Central memory CD8-positive, alpha-beta T cell (primary cell): ENCODE data around the gene IQCM.

ENCODE experiments used
- ATAC-seq: fragments of 150-1000 bp; cut with Tn5 transposase; replicated peaks from 2 replicates; pipeline ENCODE4 v1.10.0; 2022; ENCODE audit warnings: mild to moderate bottlenecking, moderate FRiP score, moderate number of reproducible peaks; ENCODE audit not compliant: poor library complexity, severe bottlenecking; ENCODE audit errors: extremely low read depth
- DNase-seq, 2 donors: peaks; one replicate each; pipeline ENCODE4 v3.0.0; 2021; ENCODE audit warnings: low spot score in 2 of 2
- H3K27ac Mint-ChIP-seq: one replicate; pipeline ENCODE4 v1.8.0; 2022; ENCODE audit warnings: low read depth, mild to moderate bottlenecking, moderate library complexity, mixed read lengths
- H3K27me3 Mint-ChIP-seq: one replicate; pipeline ENCODE4 v1.8.0; 2022; ENCODE audit warnings: mixed read lengths
- H3K36me3 Mint-ChIP-seq: one replicate; pipeline ENCODE4 v1.8.0; 2022; ENCODE audit warnings: mild to moderate bottlenecking, moderate library complexity, mixed read lengths; ENCODE audit not compliant: insufficient read depth
- H3K4me1 Mint-ChIP-seq: one replicate; pipeline ENCODE4 v1.8.0; 2022; ENCODE audit warnings: mixed read lengths
- H3K4me3 Mint-ChIP-seq: one replicate; pipeline ENCODE4 v1.8.0; 2022; ENCODE audit warnings: mild to moderate bottlenecking, moderate library complexity, mixed read lengths
- H3K9me3 Mint-ChIP-seq: one replicate; pipeline ENCODE4 v1.8.0; 2022; ENCODE audit warnings: mixed read lengths

Gene IQCM

DNA sequence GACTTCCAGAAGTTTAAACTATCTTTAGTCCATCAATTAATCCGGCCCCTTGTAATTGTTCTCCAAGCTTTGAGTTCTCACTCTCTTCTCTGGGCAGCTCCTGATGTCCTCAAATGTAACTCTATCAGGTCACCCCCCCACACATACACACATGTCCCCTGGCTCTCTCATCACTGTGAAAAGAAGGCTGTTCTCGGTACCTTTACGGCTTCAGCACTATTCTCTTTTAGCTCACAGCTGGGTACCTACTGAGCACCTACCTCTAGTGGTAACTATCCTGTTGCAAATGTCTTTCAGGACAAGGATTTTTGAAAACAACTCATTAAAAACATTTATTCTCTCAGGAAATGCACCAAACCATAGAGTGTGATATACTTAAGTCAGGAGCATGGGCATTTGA, 115.4 kb downstream of the IQCM start:
- ATAC-seq, result no peak
- Mint-ChIP-seq H3K4me3 (no peak overlapping the region), H3K4me1 (no peaks in the 10 kb centered on the region), H3K27me3 (no peaks in the 10 kb centered on the region), H3K36me3 (no peaks in the 10 kb centered on the region), H3K9me3 (peaks cover 8% of the 10 kb centered on the region), H3K27ac (no peak overlapping the region)
- DNase-seq, result no peak

DNA sequence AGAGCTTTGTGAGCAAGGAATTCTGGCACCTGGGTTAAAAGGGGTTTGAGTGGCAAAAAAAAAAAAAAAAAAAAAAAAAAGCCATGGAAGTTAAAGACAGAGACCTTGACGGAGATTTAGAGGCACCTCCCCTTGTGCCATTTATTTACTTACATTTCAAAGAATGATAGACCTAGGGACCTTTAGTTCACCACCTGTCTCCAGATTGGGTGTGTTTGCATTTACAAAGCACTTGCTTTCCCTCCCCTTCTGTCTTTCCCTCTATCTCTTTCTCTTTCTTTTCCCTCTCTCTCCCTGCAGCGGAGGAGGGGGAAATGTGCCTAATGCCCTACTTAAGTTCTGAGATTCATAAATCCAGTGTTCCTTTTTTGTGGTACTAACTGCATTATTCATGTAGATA, 116.0 kb downstream of the IQCM start:
- Mint-ChIP-seq H3K9me3 (peaks cover 8% of the 10 kb centered on the region), H3K4me3 (no peak overlapping the region), H3K27me3 (no peaks in the 10 kb centered on the region), H3K27ac (no peak overlapping the region), H3K4me1 (no peaks in the 10 kb centered on the region), H3K36me3 (no peaks in the 10 kb centered on the region)
- no peak for ATAC-seq
- DNase-seq, result no peak

DNA sequence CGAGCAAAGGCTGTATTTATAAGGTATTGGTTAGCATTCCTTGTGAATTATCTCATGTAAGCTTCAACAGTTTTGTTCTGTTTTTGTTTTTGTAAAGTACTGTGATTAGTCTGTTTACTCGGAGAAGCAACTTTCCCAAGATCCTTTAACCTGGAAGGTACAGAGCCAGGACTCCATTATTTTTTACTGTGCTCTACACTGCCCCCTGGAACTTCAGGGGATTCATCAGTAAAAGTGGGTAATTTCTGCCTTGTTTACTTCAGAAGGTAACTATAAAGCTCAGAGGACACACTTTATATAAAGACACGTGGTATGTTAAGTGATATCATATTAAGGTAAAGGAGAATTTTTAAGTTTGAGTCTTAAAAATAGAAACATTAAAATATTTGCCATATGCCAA, 124.9 kb downstream of the IQCM start:
- DNase-seq (no peak), ATAC-seq (no peak)
- Mint-ChIP-seq H3K4me3 (no peak overlapping the region), H3K27ac (no peak overlapping the region), H3K36me3 (no peaks in the 10 kb centered on the region), H3K9me3 (peaks cover 13% of the 10 kb centered on the region), H3K4me1 (no peaks in the 10 kb centered on the region), H3K27me3 (no peaks in the 10 kb centered on the region)

DNA sequence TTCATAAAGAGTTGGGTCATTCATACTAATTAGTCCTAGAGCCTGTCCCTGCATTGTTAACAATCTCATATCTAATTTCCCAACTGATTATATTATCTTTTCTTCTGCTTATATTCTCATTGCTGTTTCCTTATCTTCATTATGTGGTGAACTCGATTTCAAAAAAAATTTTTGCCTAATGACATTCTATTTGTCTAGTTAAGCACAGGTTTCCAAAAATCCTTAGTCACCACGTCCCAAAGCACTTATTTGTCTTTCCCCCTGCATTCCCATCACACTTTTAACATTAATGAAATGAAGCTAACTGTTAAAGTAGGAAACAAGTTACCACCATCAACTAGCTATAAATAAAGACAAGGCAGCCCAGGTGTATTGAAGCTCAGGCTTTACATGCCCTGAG, 131.1 kb downstream of the IQCM start:
- H3K9me3 Mint-ChIP-seq, result peaks cover 6% of the 10 kb centered on the region
- DNase-seq (no peak), ATAC-seq (no peak)
- no peaks in the 10 kb centered on the region for H3K36me3 Mint-ChIP-seq
- no peak overlapping the region for H3K4me3 Mint-ChIP-seq
- no peaks in the 10 kb centered on the region for H3K4me1 Mint-ChIP-seq
- no peaks in the 10 kb centered on the region for H3K27me3 Mint-ChIP-seq
- H3K27ac Mint-ChIP-seq, result no peak overlapping the region

DNA sequence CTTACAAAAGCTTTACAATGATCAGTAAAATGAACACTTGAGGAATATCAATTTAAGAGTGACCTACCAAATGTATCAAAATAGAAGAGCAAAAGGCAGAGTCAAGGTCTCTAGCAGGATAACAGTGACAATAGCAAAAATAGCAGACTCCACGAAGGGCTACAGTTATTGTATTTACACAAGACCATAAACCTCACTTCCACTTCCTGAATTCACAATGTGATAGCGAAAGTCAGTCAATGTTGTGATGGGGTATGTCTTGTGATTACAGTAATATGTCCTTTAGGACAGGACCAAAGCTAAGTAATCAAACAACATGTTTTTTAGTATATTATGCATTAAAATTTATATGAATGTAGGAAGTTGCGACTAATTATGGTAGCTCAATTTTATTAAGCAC, 139.6 kb downstream of the IQCM start:
- no peak for DNase-seq
- Mint-ChIP-seq H3K36me3 (no peaks in the 10 kb centered on the region), H3K27me3 (no peaks in the 10 kb centered on the region), H3K4me3 (no peak overlapping the region), H3K9me3 (peaks cover 33% of the 10 kb centered on the region), H3K4me1 (no peaks in the 10 kb centered on the region), H3K27ac (no peak overlapping the region)
- ATAC-seq, result no peak

DNA sequence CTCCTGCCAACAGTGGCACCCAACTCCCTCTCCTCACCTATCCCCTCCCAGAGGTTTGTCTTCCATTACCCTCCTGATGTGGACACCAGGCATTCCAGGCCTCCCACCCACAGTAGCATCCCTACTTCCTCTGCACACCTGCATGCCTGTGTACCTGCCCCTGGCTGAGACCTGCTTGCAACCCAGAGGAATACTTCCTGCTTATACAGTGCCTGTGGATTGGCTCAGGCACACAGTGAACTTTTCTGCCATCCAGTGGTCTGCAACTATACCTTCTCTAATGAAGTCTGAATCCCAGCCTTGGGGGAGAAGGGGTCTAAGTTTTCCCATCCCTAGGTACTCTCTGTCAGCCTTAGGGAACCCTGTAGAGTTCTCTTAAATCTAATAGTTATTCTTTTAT, 169.9 kb downstream of the IQCM start:
- H3K27ac Mint-ChIP-seq, result no peak overlapping the region
- ATAC-seq (no peak), DNase-seq (no peak)
- no peaks in the 10 kb centered on the region for H3K4me1 Mint-ChIP-seq
- H3K36me3 Mint-ChIP-seq, result no peaks in the 10 kb centered on the region
- H3K27me3 Mint-ChIP-seq, result no peaks in the 10 kb centered on the region
- H3K9me3 Mint-ChIP-seq, result peaks cover 4% of the 10 kb centered on the region
- H3K4me3 Mint-ChIP-seq, result no peak overlapping the region

DNA sequence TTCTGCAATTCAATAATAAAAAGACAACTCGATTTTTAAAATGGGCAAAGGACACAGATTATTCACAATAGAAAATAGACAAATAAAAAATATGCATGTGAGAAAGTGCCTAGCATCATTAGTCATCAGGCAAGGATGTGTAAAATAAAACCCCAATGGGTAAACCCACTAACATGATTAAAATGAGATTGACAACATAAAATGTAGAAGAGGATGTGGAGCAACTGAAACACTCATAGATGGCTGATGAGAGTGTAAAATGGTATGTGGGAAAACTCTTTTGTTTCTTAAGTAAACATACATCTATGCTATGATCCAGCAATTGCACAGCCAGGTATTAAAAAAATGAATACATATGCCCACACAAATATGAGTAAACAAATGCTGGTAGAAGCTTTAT, 177.6 kb downstream of the IQCM start:
- no peak overlapping the region for H3K27ac Mint-ChIP-seq
- peaks cover 6% of the 10 kb centered on the region for H3K9me3 Mint-ChIP-seq
- no peak overlapping the region for H3K4me3 Mint-ChIP-seq
- ATAC-seq, result no peak
- H3K36me3 Mint-ChIP-seq, result no peaks in the 10 kb centered on the region
- no peaks in the 10 kb centered on the region for H3K4me1 Mint-ChIP-seq
- DNase-seq, result no peak
- no peaks in the 10 kb centered on the region for H3K27me3 Mint-ChIP-seq

DNA sequence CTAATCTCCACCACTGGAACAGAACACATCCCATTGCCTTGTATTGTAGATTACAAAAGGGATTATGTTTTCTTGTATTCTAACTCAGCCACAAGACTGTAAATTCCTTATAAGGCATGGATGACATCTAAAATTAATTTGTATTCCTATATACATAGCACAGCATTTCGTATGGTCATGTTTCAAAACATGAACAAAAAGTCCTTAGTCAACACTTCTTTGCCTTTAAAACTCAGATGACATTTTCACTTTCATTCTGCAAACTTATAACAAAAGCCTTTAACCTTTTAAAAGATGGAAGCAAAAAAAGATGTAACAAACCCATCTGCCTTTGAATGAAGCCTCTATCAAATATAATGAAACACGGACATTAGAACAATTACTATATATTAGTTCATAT, 181.3 kb downstream of the IQCM start:
- no peak overlapping the region for H3K27ac Mint-ChIP-seq
- ATAC-seq, result no peak
- H3K4me1 Mint-ChIP-seq, result no peaks in the 10 kb centered on the region
- peaks cover 6% of the 10 kb centered on the region for H3K9me3 Mint-ChIP-seq
- H3K36me3 Mint-ChIP-seq, result no peaks in the 10 kb centered on the region
- H3K4me3 Mint-ChIP-seq, result no peak overlapping the region
- H3K27me3 Mint-ChIP-seq, result no peaks in the 10 kb centered on the region
- DNase-seq, result no peak

DNA sequence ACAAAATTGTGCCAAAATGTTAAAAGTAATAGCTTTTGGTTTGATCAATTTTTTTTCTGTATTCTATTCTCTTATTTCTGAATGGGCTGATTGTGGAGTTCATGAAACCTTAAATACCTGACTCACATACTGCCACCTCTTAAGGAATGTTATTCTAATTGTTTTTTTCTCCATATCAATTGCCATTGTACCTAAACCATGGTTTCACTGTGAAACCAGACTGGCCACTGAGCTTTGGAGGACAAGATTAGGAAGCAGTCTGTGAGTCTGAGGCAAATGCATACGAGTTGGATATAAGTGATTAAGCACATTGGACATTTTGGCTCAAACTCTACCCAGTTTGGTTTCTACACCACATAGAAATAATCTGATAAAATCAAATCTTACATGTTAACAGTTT, 184.0 kb downstream of the IQCM start:
- no peaks in the 10 kb centered on the region for H3K36me3 Mint-ChIP-seq
- peaks cover 16% of the 10 kb centered on the region for H3K9me3 Mint-ChIP-seq
- H3K4me1 Mint-ChIP-seq, result no peaks in the 10 kb centered on the region
- no peak for DNase-seq
- ATAC-seq, result no peak
- H3K27ac Mint-ChIP-seq, result no peak overlapping the region
- H3K4me3 Mint-ChIP-seq, result no peak overlapping the region
- H3K27me3 Mint-ChIP-seq, result no peaks in the 10 kb centered on the region

DNA sequence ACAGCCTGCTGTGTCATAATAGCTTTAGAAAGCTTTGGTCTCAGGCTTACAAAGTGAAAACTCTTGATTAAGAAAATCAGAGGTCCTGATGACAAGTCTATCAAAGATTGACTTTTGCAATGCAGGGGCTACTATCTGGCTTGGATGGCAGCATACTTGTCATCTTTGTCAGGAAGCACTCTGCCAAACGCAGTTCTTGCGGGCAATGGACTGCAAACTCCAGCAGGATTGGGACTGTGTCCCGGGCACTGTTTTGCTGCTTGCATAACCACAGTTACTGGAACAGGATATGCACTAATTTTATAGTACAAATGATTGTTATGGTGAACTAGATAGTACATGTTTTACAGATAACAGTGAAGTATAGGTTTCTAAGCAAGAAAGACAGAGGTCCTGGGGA, 185.6 kb downstream of the IQCM start:
- no peak overlapping the region for H3K4me3 Mint-ChIP-seq
- no peak overlapping the region for H3K27ac Mint-ChIP-seq
- no peak for ATAC-seq
- no peaks in the 10 kb centered on the region for H3K36me3 Mint-ChIP-seq
- no peaks in the 10 kb centered on the region for H3K4me1 Mint-ChIP-seq
- no peaks in the 10 kb centered on the region for H3K27me3 Mint-ChIP-seq
- no peak for DNase-seq
- H3K9me3 Mint-ChIP-seq, result peaks cover 16% of the 10 kb centered on the region

DNA sequence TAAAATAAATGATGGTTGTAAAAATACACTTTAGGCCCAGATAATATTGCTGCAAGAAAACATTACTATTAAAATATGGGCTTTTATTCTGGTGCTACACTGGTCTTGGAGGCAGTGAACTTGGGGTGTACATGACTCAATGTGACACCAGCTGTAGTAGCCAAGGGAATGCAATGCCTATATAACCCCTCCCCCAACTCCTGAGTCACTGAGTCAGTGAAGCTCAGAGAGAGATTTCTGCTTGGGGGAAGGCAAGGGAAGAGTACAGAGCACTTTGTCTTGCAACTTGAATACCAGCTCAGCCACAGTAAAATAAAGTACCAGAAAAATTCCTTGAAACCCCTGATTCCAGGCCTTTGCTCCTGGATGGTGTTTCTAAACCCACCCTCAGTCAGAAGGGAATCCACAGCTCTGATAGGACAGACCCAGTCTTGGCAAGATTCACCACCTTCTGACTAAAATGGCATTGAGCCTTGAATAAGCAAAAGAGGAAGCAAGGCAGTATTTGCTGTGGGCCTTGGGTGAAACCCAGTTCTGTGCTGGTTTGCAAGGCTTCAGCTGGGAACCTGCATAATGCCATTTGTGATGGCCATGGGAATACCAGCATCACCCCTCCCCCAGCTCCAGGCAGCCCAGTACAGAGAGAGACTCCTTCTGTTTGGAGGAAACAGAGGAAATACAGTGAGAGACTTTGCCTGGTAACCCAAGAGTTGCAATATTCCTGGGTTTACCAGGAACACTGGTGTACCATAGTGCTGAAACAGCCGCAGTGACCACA, 209.9 kb downstream of the IQCM start:
- Mint-ChIP-seq H3K4me3 (no peak overlapping the region), H3K27ac (no peak overlapping the region), H3K4me1 (no peaks in the 10 kb centered on the region), H3K36me3 (no peaks in the 10 kb centered on the region), H3K27me3 (no peaks in the 10 kb centered on the region), H3K9me3 (peaks cover 7% of the 10 kb centered on the region)
- DNase-seq, result no peak
- ATAC-seq, result no peak

DNA sequence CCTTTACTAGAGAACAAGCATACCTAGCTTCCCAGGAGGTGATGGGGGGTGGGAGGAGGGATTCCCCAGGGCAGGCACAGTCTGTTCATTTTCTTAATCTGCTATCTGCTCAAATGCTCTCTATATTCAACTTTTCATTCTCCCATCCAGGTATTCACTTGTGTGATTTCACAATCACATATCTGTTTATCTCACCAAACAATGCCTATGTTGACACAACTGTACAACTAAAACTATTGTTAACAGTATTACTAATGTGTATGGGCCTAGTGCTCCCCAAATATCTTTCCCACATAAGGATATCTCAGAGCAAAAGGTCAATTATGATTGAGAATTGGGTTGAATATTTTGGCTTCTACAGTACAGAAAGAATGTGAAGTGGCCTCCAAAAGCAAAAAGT, 210.8 kb downstream of the IQCM start:
- peaks cover 7% of the 10 kb centered on the region for H3K9me3 Mint-ChIP-seq
- H3K36me3 Mint-ChIP-seq, result no peaks in the 10 kb centered on the region
- H3K4me3 Mint-ChIP-seq, result no peak overlapping the region
- H3K27me3 Mint-ChIP-seq, result no peaks in the 10 kb centered on the region
- no peaks in the 10 kb centered on the region for H3K4me1 Mint-ChIP-seq
- ATAC-seq (no peak), DNase-seq (no peak)
- no peak overlapping the region for H3K27ac Mint-ChIP-seq

DNA sequence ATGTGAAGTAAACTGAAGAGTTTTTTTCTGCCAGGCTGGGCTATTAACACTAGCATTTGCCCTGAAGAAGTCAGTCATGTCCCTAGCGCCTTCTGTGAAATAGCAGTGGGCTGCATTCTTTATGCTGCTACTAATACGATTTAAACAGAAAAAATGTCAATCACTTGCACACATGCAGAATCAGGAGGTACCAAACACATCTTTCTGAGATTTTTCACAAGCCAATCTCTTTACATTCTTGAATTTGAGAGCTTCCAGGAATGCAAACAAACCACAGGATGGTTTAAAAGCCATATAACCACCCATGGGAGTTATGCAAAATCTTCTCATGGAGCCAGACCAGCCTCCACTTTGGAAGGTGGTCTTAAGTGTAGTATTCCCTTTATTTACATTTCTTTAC, 220.1 kb downstream of the IQCM start:
- Mint-ChIP-seq H3K4me1 (no peaks in the 10 kb centered on the region), H3K27ac (no peak overlapping the region), H3K27me3 (no peaks in the 10 kb centered on the region), H3K9me3 (peaks cover 4% of the 10 kb centered on the region), H3K36me3 (no peaks in the 10 kb centered on the region), H3K4me3 (no peak overlapping the region)
- ATAC-seq, result no peak
- no peak for DNase-seq
